Measurements from ENCODE around the gene APOBEC4. TPM values are rescaled to one million over a fixed set of nuclear protein-coding genes. Genes with fewer than 3 reads are reported as not detected.
A peak's percentile ranks its signal among the peaks of the same experiment; 100 is the strongest.

The APOBEC4 gene
- total and polyA plus RNA-seq, 10 of the 15 experiments (the other 5 are each of a cell fraction or from before 2014, with no cell fraction given), result 0.04 to 0.25 (median 0.06) TPM; not detected in 5

GRCh38 chr1:183604038-183604808 lies 48.9 kb downstream of the APOBEC4 start (continued):
- no peak for TF ChIP-seq BCLAF1 (IDR thresholded peaks at IDR 0.05)
- no peak for TF ChIP-seq CTCF (IDR thresholded peaks at IDR 0.05 in 2 of 3, conservative IDR thresholded peaks at IDR 0.05 in 1 of 3; ENCODE audit: control insufficient read depth in 2 of 3, extremely low read depth in 1 of 3, insufficient read depth in 1 of 3, low read depth in 3 of 3, low read length in 3 of 3)
- TF ChIP-seq GABPA (IDR thresholded peaks at IDR 0.05; ENCODE audit: low read depth), result no peak
- TF ChIP-seq BMI1 (IDR thresholded peaks at IDR 0.05; ENCODE audit: borderline replicate concordance), result 0 out of 2 replicates have a peak, but pooled peaks have one; percentile 37
- no peak for TF ChIP-seq NR2C2 (IDR thresholded peaks at IDR 0.05; ENCODE audit: borderline replicate concordance, control insufficient read depth, insufficient read length, low read depth)
- peak; percentile 91 for TF ChIP-seq ATF2 (IDR thresholded peaks at IDR 0.05; ENCODE audit: low read length)
- TF ChIP-seq NFXL1 (IDR thresholded peaks at IDR 0.05; ENCODE audit: borderline replicate concordance), result no peak
- TF ChIP-seq EZH2 (IDR thresholded peaks at IDR 0.05; ENCODE audit: borderline replicate concordance, control insufficient read depth, low read depth, low read length), result no peak
- 0 out of 2 replicates have a peak, but pooled peaks have one; percentile 19 for TF ChIP-seq NFYB (IDR thresholded peaks at IDR 0.05; ENCODE audit: insufficient read depth, low read depth, low read length)
- peak; percentile 17; the same call in 1 of the 2 replicates for TF ChIP-seq MTA3 (IDR thresholded peaks at IDR 0.05; ENCODE audit: borderline replicate concordance, low read length)
- peak in 1 of 2 experiments; percentile 86; a peak in 2 of 4 replicates for TF ChIP-seq ETV6 (conservative IDR thresholded peaks at IDR 0.05 in 1 of 2, IDR thresholded peaks at IDR 0.05 in 1 of 2; ENCODE audit: borderline replicate concordance in 1 of 2, low read depth in 1 of 2)
- TF ChIP-seq CEBPB (IDR thresholded peaks at IDR 0.05; ENCODE audit: borderline replicate concordance in 1 of 2, low read depth in 2 of 2, low read length in 2 of 2), result peak; percentile 1 to 41; a peak in 1 of 4 replicates
- TF ChIP-seq MYB (IDR thresholded peaks at IDR 0.05; ENCODE audit: borderline replicate concordance, low read depth, low read length), result no peak
- TF ChIP-seq SUZ12 (IDR thresholded peaks at IDR 0.05; ENCODE audit: unreplicated experiment), result no peak
- TF ChIP-seq HSF1 (IDR thresholded peaks at IDR 0.05; ENCODE audit: low read depth, low read length), result 0 out of 2 replicates have a peak, but pooled peaks have one; percentile 26
- TF ChIP-seq HCFC1 (IDR thresholded peaks at IDR 0.05; ENCODE audit: low read length), result peak; percentile 22; the same call in 1 of the 2 replicates
- TF ChIP-seq SMAD1 (IDR thresholded peaks at IDR 0.05; ENCODE audit: low read depth, partially characterized antibody), result peak; percentile 87
- TF ChIP-seq CREB1 (IDR thresholded peaks at IDR 0.05; ENCODE audit: low read depth), result peak; percentile 68
- no peak for TF ChIP-seq YY1 (IDR thresholded peaks at IDR 0.05; ENCODE audit: low read depth, low read length)
- peak; percentile 61; the same call in 1 of the 2 replicates for TF ChIP-seq SPI1 (IDR thresholded peaks at IDR 0.05; ENCODE audit: borderline replicate concordance, insufficient read depth, low read depth, low read length)
